ENCODE results near the gene SLC16A4. TPM values are rescaled to one million over a fixed set of nuclear protein-coding genes. Genes with fewer than 3 reads are reported as not detected.

The SLC16A4 gene
- total RNA-seq, 1 donor from 2014 or later = 14.8 TPM

DNA sequence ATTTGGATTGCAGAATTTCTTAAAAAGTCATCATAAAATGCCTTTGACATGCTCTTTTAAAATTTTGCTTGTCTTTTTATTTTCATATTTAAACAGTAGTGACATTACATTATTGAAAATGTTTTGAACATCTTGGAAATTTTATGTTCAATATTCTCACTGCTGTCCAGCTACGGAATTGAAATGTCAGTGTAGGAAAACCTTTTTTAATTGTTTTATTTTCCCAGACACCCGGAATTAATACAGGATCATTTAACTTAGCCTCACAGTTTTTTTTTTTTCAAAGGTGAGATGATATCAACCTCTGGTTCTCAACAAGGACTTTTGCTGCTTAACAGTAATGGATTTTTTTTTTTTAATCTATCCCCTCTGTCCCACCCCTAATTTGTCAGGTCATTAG is 47.6 kb downstream of the SLC16A4 start:
- Histone ChIP-seq H2AFZ (ENCODE audit: low read depth, low read length) (no peak overlapping the region), H3K9me3 (ENCODE audit: insufficient read depth, low read depth, low read length) (no peaks in the 10 kb centered on the region), H3K4me2 (ENCODE audit: low read length) (peak overlapping the region; percentile 90), H3K27ac (ENCODE audit: low read depth, low read length) (no peak overlapping the region), H3K27me3 (ENCODE audit: insufficient read depth, low read length) (no peaks in the 10 kb centered on the region), H3K36me3 (ENCODE audit: insufficient read depth, low read length) (peaks cover 20% of the 10 kb centered on the region), H3K9ac (ENCODE audit: low read length) (peak overlapping the region; percentile 41), H3K4me3 (ENCODE audit: insufficient read depth, low read depth, low read length) (no peak overlapping the region), H4K20me1 (ENCODE audit: insufficient read depth, low read length) (peaks cover 77% of the 10 kb centered on the region), H3K4me1 (ENCODE audit: insufficient read depth, low read length) (peaks cover 33% of the 10 kb centered on the region), H3K79me2 (ENCODE audit: insufficient read depth, low read length) (peaks cover 90% of the 10 kb centered on the region)
- TF ChIP-seq, protein P1, sequence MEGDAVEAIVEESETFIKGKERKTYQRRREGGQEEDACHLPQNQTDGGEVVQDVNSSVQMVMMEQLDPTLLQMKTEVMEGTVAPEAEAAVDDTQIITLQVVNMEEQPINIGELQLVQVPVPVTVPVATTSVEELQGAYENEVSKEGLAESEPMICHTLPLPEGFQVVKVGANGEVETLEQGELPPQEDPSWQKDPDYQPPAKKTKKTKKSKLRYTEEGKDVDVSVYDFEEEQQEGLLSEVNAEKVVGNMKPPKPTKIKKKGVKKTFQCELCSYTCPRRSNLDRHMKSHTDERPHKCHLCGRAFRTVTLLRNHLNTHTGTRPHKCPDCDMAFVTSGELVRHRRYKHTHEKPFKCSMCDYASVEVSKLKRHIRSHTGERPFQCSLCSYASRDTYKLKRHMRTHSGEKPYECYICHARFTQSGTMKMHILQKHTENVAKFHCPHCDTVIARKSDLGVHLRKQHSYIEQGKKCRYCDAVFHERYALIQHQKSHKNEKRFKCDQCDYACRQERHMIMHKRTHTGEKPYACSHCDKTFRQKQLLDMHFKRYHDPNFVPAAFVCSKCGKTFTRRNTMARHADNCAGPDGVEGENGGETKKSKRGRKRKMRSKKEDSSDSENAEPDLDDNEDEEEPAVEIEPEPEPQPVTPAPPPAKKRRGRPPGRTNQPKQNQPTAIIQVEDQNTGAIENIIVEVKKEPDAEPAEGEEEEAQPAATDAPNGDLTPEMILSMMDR (IDR thresholded peaks at IDR 0.05; ENCODE audit: insufficient read depth, low read depth, low read length) = no peak
- TF ChIP-seq EZH2 (IDR thresholded peaks at IDR 0.05; ENCODE audit: insufficient read depth, low read length) = no peak
- Mint-ChIP-seq H3K4me3 (ENCODE audit: unreplicated experiment) (no peak overlapping the region), H3K4me1 (ENCODE audit: low read depth, unreplicated experiment) (peaks cover 39% of the 10 kb centered on the region), H3K27me3 (ENCODE audit: low read depth, unreplicated experiment) (no peaks in the 10 kb centered on the region), H3K27ac (ENCODE audit: unreplicated experiment) (no peak overlapping the region), H3K9me3 (ENCODE audit: unreplicated experiment) (no peaks in the 10 kb centered on the region), H3K36me3 (ENCODE audit: low read depth, unreplicated experiment) (peaks cover 16% of the 10 kb centered on the region)
- FAIRE-seq (no peak), DNase-seq (ENCODE audit: low read depth) (no peak)

DNA sequence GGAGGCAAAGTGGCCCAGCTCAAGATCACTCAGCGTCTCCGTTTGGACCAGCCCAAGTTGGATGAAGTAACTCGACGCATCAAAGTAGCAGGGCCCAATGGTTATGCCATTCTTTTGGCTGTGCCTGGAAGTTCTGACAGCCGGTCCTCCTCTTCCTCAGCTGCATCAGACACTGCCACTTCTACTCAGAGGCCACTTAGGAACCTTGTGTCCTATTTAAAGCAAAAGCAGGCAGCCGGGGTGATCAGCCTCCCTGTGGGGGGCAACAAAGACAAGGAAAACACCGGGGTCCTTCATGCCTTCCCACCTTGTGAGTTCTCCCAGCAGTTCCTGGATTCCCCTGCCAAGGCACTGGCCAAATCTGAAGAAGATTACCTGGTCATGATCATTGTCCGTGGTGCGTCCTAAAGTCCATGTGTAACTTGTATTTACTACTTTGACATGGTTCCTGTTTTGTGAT is 48.9 kb downstream of the SLC16A4 start:
- Mint-ChIP-seq H3K36me3 (ENCODE audit: low read depth, unreplicated experiment) (peaks cover 16% of the 10 kb centered on the region), H3K4me1 (ENCODE audit: low read depth, unreplicated experiment) (peaks cover 34% of the 10 kb centered on the region), H3K27ac (ENCODE audit: unreplicated experiment) (no peak overlapping the region), H3K9me3 (ENCODE audit: unreplicated experiment) (no peaks in the 10 kb centered on the region), H3K4me3 (ENCODE audit: unreplicated experiment) (no peak overlapping the region), H3K27me3 (ENCODE audit: low read depth, unreplicated experiment) (no peaks in the 10 kb centered on the region)
- Histone ChIP-seq H3K4me1 (ENCODE audit: insufficient read depth, low read length) (peaks cover 27% of the 10 kb centered on the region), H3K9me3 (ENCODE audit: insufficient read depth, low read depth, low read length) (no peaks in the 10 kb centered on the region), H3K4me2 (ENCODE audit: low read length) (peak overlapping the region; percentile 90), H3K4me3 (ENCODE audit: insufficient read depth, low read depth, low read length) (peak overlapping the region; percentile 43), H3K27me3 (ENCODE audit: insufficient read depth, low read length) (no peaks in the 10 kb centered on the region), H2AFZ (ENCODE audit: low read depth, low read length) (no peak overlapping the region), H4K20me1 (ENCODE audit: insufficient read depth, low read length) (peaks cover 65% of the 10 kb centered on the region), H3K9ac (ENCODE audit: low read length) (peak overlapping the region; percentile 41), H3K79me2 (ENCODE audit: insufficient read depth, low read length) (peaks cover 76% of the 10 kb centered on the region), H3K36me3 (ENCODE audit: insufficient read depth, low read length) (peaks cover 12% of the 10 kb centered on the region), H3K27ac (ENCODE audit: low read depth, low read length) (no peak overlapping the region)
- no peak for FAIRE-seq
- DNase-seq (ENCODE audit: low read depth) = no peak
- TF ChIP-seq EZH2 (IDR thresholded peaks at IDR 0.05; ENCODE audit: insufficient read depth, low read length) = no peak
- TF ChIP-seq, protein P1 (IDR thresholded peaks at IDR 0.05; ENCODE audit: insufficient read depth, low read depth, low read length) = no peak

DNA sequence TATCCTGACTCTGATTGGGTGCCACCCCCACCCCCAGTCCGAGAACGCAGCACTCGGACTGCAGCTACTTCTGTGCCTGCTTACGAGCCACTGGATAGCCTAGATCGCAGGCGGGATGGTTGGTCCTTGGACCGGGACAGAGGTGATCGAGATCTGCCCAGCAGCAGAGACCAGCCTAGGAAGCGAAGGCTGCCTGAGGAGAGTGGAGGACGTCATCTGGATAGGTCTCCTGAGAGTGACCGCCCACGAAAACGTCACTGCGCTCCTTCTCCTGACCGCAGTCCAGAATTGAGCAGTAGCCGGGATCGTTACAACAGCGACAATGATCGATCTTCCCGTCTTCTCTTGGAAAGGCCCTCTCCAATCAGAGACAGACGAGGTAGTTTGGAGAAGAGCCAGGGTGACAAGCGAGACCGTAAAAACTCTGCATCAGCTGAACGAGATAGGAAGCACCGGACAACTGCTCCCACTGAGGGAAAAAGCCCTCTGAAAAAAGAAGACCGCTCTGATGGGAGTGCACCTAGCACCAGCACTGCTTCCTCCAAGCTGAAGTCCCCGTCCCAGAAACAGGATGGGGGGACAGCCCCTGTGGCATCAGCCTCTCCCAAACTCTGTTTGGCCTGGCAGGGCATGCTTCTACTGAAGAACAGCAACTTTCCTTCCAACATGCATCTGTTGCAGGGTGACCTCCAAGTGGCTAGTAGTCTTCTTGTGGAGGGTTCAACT is 49.5 kb downstream of the SLC16A4 start:
- no peaks in the 10 kb centered on the region for H3K9me3 Mint-ChIP-seq (ENCODE audit: unreplicated experiment)
- H3K36me3 Mint-ChIP-seq (ENCODE audit: low read depth, unreplicated experiment) = peaks cover 13% of the 10 kb centered on the region
- no peaks in the 10 kb centered on the region for H3K27me3 Mint-ChIP-seq (ENCODE audit: low read depth, unreplicated experiment)
- Histone ChIP-seq H3K9me3 (ENCODE audit: insufficient read depth, low read depth, low read length) (no peaks in the 10 kb centered on the region), H4K20me1 (ENCODE audit: insufficient read depth, low read length) (peaks cover 59% of the 10 kb centered on the region), H3K4me1 (ENCODE audit: insufficient read depth, low read length) (peaks cover 26% of the 10 kb centered on the region), H3K27me3 (ENCODE audit: insufficient read depth, low read length) (no peaks in the 10 kb centered on the region), H3K4me3 (ENCODE audit: insufficient read depth, low read depth, low read length) (peak overlapping the region; percentile 43), H3K27ac (ENCODE audit: low read depth, low read length) (no peak overlapping the region), H3K36me3 (ENCODE audit: insufficient read depth, low read length) (peaks cover 12% of the 10 kb centered on the region), H3K79me2 (ENCODE audit: insufficient read depth, low read length) (peaks cover 70% of the 10 kb centered on the region), H3K9ac (ENCODE audit: low read length) (peak overlapping the region; percentile 41), H2AFZ (ENCODE audit: low read depth, low read length) (no peak overlapping the region), H3K4me2 (ENCODE audit: low read length) (peak overlapping the region; percentile 90)
- TF ChIP-seq EZH2 (IDR thresholded peaks at IDR 0.05; ENCODE audit: insufficient read depth, low read length) = no peak
- TF ChIP-seq, protein P1 (IDR thresholded peaks at IDR 0.05; ENCODE audit: insufficient read depth, low read depth, low read length) = no peak
- FAIRE-seq (no peak), DNase-seq (ENCODE audit: low read depth) (no peak)
- H3K27ac Mint-ChIP-seq (ENCODE audit: unreplicated experiment) = peak overlapping the region; percentile 27
- H3K4me1 Mint-ChIP-seq (ENCODE audit: low read depth, unreplicated experiment) = peaks cover 34% of the 10 kb centered on the region
- no peak overlapping the region for H3K4me3 Mint-ChIP-seq (ENCODE audit: unreplicated experiment)
